ENCODE data around the gene KCNQ1. TPM values are rescaled to one million over a fixed set of nuclear protein-coding genes. Genes with fewer than 3 reads are reported as not detected.

KCNQ1 gene
- total RNA-seq, 1 donor from 2014 or later: 6.4 TPM

DNA sequence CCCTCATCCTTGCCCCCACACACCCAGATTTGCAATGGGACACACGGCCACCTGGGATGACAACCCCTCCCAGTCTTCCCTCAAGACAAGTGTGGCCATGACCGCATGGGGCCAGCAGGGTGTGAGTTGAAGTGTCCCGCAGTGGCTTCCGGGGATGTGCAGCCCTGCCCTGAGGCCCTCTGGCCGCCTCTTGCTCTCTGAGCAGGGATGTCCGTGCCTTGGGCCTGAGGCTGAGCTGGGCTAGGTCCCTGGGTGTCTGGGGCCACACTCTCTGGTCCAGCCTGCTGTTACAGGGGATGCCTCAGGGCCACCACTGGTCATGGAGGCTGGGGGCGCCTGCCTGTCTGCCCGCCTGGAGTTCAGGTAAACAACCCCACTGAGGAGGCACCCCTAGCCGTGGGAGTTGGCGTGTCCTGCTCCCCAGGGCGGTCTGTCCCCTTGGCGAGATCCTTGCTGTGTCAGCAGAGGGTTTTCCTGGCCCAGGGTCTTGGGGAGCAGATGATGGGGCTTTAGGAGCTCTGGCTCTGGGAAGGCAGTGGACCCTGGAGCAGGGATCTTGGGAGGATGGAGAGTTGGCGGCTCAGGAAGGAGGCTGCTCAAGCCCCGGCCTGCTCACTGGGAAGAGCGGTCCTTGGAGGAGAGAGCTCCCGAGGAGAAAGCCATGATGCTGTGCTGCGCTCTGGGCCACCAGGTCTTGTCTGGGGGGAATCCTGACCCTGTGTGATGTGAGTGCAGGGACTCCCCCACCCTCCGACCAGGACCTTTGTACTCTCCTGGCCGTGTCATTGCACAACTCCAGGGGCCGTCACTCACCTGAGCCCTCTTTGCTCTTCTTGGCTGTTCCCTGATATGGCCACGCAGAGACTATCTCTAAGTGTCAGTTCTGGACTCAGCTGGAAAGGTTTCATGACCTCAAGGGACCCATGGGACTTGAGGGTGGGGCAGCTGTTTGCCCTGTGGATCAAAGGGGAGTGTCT is 67.9 kb downstream of the KCNQ1 start:
- H3K27ac Mint-ChIP-seq: no peak overlapping the region
- intact Hi-C loops (cut with micrococcal nuclease): no loop called here
- H3K27me3 Mint-ChIP-seq: no peaks in the 10 kb centered on the region
- H3K4me1 Mint-ChIP-seq: peaks cover 2% of the 10 kb centered on the region
- no peak for DNase-seq
- H3K9me3 Mint-ChIP-seq: no peaks in the 10 kb centered on the region
- H3K36me3 Mint-ChIP-seq (ENCODE audit: low read depth): no peaks in the 10 kb centered on the region
- no peak overlapping the region for H3K4me3 Mint-ChIP-seq

DNA sequence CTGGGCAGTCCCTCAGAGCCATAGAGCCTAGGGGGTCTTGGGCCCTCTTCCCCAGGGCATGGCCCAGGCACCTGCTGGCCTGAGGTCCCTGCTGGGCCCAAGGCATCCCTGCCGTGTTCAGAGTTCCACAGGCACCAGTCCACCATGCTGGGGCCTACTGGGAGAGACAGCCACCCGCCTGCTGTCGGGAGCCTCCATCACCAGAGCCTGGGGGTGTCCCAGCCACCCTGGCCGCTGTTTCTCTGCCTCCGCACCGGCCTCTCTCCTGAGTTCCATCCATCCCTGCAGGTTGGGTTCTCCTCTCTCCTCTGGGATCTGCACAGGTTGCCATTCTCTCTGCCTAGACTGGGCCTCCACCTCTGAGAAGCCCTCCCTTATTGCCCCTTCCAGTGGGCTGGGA is 68.6 kb downstream of the KCNQ1 start:
- Mint-ChIP-seq H3K4me1 (peaks cover 2% of the 10 kb centered on the region), H3K36me3 (ENCODE audit: low read depth) (no peaks in the 10 kb centered on the region), H3K9me3 (no peaks in the 10 kb centered on the region), H3K27me3 (no peaks in the 10 kb centered on the region), H3K4me3 (no peak overlapping the region), H3K27ac (no peak overlapping the region)
- no peak for DNase-seq
- intact Hi-C loops (cut with micrococcal nuclease): no loop called here

DNA sequence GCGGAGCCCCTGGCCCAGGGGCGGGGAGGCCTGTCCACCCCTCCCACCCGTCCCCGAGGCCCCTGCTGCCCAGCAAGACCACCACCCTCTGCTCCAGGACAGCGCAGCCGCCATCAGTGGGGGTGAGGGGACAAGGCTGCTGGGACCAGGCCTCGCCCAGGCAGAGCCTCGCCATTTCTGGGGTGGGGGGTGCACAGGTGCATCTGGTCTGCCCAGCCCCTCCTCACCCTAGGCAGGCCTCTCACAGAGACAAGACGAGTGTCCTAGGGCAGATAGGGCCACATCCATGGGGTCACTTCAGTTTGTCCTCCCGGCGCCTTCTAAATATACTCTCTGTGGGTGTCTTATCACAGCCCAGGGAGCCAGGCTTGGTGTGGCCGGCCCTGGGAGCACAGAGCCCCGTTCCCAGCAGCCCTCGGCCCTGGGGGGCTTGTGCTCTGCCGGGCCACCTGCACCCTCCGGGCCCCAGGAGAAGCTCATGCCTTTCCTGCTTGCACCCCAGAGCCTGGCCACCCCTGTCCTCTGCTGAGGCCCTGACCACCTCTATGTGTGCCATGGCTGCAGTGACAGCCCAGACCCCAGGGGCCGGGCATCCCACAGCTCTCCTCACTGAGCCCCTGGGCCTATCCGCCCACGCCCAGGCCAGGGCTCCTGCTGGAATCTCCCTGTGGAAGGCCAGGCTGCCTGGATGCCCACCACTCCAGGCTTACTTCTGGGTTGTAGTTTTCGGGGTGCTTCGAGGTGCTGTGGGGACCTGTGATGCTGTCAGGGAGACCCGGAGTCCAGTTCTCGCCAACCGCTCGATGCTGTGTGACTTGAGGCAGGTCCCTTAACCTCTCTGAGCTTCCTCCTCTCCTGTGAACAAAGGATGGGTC is 70.8 kb downstream of the KCNQ1 start:
- DNase-seq: no peak
- no peaks in the 10 kb centered on the region for H3K4me1 Mint-ChIP-seq
- H3K9me3 Mint-ChIP-seq: no peaks in the 10 kb centered on the region
- intact Hi-C loops (cut with micrococcal nuclease): no loop called here
- no peak overlapping the region for H3K27ac Mint-ChIP-seq
- H3K4me3 Mint-ChIP-seq: no peak overlapping the region
- H3K36me3 Mint-ChIP-seq (ENCODE audit: low read depth): no peaks in the 10 kb centered on the region
- no peaks in the 10 kb centered on the region for H3K27me3 Mint-ChIP-seq

DNA sequence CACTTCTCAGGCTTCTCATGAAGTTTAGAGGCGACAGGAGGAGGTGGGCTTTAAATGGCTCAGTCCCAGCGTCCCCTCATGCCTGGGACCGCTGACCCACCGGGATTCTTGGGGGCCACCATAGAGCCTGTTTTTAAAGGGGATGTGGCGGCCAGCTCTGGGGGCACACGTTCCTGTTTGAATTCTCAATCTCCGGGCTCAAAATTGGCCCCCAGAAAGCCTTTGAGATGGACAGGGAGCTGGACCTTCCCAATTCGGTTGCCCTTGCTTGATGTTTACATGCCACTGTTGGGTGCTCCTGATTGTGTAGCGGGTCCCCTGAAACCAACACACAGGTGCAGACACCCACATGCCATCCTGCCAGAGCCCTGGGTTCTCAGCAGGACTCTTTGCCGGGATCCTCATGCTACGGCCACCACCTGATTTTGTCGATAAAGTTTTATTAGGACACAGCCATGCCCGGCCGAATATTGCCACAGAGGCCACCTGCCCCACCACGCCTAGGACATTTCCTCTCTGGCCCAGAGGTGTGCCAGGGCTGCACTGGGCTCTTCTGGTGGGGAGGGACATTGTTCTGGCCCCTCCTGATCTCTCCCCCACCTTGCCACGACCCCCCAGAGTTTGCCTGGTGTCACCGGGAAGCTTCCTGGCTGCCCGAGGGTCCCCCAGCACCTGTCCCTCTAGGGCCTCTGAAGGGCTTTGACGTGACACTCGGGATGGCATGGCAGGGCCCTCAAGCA is 71.6 kb downstream of the KCNQ1 start:
- H3K4me3 Mint-ChIP-seq: no peak overlapping the region
- no peak for DNase-seq
- H3K27me3 Mint-ChIP-seq: no peaks in the 10 kb centered on the region
- no peaks in the 10 kb centered on the region for H3K9me3 Mint-ChIP-seq
- intact Hi-C loops (cut with micrococcal nuclease): no loop called here
- no peak overlapping the region for H3K27ac Mint-ChIP-seq
- H3K4me1 Mint-ChIP-seq: no peaks in the 10 kb centered on the region
- no peaks in the 10 kb centered on the region for H3K36me3 Mint-ChIP-seq (ENCODE audit: low read depth)

DNA sequence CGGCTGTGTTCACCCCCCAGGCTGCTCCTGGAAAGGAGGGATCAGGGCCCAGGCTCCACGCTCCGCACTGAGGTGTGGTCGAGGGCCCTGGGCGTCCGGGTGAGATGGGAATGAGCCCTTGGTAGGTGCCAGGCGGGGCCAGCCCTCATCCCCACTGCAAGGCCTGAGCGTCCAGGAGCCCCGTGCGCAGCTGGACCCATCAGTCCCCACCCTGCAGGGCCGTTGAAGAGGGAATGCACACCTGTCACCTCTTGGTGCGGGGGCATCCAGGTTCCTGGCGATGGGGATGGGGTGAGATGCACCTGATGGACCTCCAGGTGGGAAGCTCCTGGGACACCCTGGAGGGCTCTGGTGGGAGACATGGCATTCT is 72.2 kb downstream of the KCNQ1 start:
- Mint-ChIP-seq H3K4me3 (no peak overlapping the region), H3K36me3 (ENCODE audit: low read depth) (no peaks in the 10 kb centered on the region), H3K27me3 (no peaks in the 10 kb centered on the region), H3K9me3 (no peaks in the 10 kb centered on the region), H3K4me1 (no peaks in the 10 kb centered on the region), H3K27ac (no peak overlapping the region)
- no peak for DNase-seq
- intact Hi-C loops (cut with micrococcal nuclease): no loop called here

DNA sequence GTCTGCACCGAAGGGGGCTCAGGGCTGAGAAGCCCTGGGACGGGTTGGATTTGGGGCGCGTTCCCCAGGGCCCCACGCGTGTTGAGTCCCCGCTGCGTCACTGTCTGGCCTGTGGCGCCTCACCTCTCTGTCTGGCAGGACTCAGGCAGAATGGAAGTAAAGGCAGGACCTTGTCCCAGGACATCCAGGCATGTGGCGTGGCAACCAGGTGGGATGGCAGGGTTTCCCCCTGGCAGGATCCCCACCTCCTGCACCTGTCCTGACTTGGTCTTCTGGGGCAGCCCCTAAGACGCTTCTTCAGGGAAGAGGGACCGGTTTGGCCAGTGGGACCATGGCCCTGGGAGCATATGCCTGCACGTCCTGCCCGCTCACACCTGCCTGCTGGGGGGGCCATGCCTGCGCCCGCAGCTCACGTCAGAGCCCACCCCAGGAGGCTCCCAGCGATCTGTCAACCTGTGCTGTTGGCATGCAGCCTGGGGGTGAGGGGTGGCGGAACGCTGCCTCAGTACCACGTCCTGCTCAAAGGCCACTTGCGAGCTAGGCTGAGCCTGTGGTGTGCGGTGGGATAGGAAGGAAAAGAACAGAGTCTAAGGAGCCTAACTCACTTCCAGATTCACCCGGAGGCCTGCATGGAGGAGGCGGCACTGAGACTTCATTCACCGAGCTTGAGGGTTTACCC is 72.7 kb downstream of the KCNQ1 start:
- no peak for DNase-seq
- intact Hi-C loops (cut with micrococcal nuclease): no loop called here
- Mint-ChIP-seq H3K4me1 (no peaks in the 10 kb centered on the region), H3K27me3 (no peaks in the 10 kb centered on the region), H3K4me3 (no peak overlapping the region), H3K9me3 (no peaks in the 10 kb centered on the region), H3K27ac (no peak overlapping the region), H3K36me3 (ENCODE audit: low read depth) (no peaks in the 10 kb centered on the region)

DNA sequence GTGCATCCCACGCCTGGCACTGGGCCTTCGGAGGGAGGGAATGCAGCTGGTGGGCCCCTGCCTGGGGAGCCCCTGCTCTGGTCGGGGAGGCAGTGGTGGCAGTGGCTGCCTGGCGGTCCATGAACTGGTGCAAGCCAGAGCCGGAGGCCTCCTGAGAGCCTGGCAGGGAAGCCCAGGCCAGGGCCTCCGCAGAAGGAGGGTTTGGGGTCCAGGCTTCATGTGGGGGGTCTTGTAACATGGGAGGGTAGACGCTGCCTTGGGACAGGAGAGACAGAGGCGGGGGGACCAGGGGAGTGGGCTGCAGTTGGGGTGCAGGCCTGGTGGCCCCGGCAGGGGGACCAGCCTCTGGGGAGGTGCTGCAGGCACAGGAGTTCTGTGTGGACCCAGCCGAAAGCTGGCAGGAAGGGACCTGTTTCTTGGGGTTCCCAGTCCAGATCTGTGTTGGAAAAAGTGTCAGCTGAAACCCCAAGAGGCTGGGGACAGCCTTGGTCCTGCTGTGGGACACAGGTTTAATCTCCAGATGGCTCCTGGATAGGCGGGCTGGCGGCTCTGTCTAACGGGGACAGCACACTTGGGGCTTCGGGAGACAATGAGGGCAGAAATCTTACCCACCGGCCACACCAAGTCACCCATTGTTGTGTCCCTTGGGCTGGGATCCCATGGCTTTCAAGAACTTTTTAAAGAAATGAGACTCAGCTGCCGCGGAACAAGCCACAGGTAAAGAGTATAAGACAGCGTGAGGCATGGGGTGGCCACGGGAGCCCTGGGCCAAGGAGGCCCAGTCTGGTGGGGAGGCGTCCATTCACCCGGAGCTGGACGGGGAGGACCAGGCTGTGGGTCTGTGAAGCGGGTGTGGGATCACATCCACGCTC is 73.5 kb downstream of the KCNQ1 start:
- intact Hi-C loops (cut with micrococcal nuclease): no loop called here
- Mint-ChIP-seq H3K36me3 (ENCODE audit: low read depth) (no peaks in the 10 kb centered on the region), H3K9me3 (no peaks in the 10 kb centered on the region), H3K4me3 (no peak overlapping the region), H3K27me3 (no peaks in the 10 kb centered on the region), H3K27ac (no peak overlapping the region), H3K4me1 (no peaks in the 10 kb centered on the region)
- DNase-seq: no peak

DNA sequence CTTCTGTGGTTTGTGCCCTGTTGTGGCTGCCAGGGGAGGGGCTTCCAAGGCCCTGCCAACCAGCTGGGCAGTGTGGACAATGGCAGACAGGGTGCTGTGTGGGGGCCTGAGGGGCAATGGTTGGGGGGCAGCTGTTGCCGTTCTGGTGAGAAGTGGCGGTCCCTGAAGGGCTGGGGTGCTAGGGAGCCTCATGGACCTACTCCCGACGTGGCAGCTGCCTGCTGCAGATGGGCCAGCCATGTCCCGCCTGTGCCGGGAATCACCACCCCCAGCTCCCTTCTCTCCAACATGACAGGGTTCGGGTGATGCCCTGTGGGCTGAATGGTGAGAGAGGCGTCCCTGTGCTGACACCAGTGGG is 74.2 kb downstream of the KCNQ1 start:
- H3K27me3 Mint-ChIP-seq: no peaks in the 10 kb centered on the region
- no peaks in the 10 kb centered on the region for H3K36me3 Mint-ChIP-seq (ENCODE audit: low read depth)
- intact Hi-C loops (cut with micrococcal nuclease): no loop called here
- no peak overlapping the region for H3K4me3 Mint-ChIP-seq
- no peaks in the 10 kb centered on the region for H3K4me1 Mint-ChIP-seq
- no peak for DNase-seq
- H3K27ac Mint-ChIP-seq: no peak overlapping the region
- H3K9me3 Mint-ChIP-seq: no peaks in the 10 kb centered on the region

DNA sequence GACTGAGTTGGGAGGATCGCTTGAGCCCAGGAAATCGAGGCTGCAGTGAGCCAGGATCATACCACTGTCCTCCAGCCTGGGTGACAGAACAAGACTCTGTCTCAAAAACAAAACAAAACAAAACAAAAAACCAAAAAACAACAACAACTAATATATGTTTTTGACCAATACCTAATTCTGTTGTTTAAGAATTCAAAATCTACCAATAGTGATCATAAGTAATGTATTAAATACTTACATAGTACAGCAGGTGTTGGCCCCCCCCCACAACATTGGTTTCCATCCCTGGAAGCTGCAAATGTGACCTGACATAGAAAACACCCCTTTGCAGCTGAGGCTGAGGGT is 74.7 kb downstream of the KCNQ1 start:
- no peaks in the 10 kb centered on the region for H3K27me3 Mint-ChIP-seq
- intact Hi-C loops (cut with micrococcal nuclease): no loop called here
- H3K9me3 Mint-ChIP-seq: no peaks in the 10 kb centered on the region

DNA sequence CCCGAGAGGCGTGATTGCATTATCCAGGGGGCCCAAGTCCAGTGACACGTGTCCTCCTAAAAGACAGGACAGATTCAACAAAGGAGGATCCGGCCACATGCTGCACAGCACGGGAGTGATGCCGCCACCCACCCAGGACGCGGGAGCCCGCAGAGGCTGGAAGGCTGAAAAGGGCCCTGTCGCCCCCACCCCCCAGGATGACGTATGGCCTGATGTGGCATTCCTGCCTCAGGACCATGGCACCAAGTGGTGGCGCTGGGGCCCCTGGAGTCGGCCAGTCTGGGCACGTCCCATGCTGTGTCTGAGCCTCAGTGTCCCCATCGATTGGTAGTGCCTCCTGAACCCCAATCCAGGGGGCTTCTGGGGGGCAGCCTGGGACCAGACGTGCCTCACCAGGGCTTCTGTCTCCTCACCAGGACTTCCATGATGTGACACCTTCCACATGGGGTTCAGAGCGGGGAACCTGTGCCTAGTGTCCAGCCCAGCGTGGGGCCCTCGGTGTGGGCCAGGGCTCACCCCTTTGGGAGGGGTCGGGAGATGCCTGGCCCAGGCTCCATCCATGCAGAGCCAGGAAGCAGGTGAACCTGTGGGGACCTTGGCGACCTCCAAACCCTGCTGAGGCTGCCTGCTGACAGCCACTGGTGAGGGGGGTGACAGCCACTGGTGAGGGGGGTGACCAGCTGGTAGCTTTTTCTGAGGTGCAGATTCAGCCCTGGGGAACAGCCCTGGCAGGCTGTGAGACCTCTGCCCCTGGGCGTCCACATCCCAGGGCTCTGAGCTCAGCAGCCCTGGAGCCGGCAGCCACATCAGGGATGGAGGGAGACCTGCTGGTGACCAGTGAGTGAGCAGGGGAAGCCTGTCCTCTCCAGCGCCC is 75.3 kb downstream of the KCNQ1 start:
- no peak for DNase-seq
- Mint-ChIP-seq H3K9me3 (no peaks in the 10 kb centered on the region), H3K27ac (no peak overlapping the region), H3K4me3 (no peak overlapping the region), H3K27me3 (no peaks in the 10 kb centered on the region), H3K4me1 (no peaks in the 10 kb centered on the region), H3K36me3 (ENCODE audit: low read depth) (no peaks in the 10 kb centered on the region)
- intact Hi-C loops (cut with micrococcal nuclease): no loop called here

More for the DNA sequence above, 74.7 kb downstream of the KCNQ1 start:
- no peaks in the 10 kb centered on the region for H3K4me1 Mint-ChIP-seq
- H3K27ac Mint-ChIP-seq: no peak overlapping the region
- no peak for DNase-seq
- H3K4me3 Mint-ChIP-seq: no peak overlapping the region
- H3K36me3 Mint-ChIP-seq (ENCODE audit: low read depth): no peaks in the 10 kb centered on the region

DNA sequence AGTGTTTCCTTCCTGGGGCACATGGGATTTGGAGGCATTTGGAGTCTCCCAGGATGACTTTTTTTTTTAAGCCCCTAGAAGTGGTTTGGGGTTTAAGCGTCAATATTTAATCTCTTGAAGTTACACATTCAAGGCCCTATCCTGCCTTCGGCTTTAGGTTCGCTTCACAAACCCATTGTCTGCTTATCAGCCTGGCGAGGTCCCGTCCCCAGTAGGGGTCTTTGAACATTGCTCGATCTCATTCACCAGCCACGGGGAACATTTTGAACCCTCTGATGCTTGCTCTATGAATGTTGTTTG is 75.9 kb downstream of the KCNQ1 start:
- Mint-ChIP-seq H3K36me3 (ENCODE audit: low read depth) (no peaks in the 10 kb centered on the region), H3K27me3 (no peaks in the 10 kb centered on the region), H3K27ac (no peak overlapping the region), H3K9me3 (no peaks in the 10 kb centered on the region), H3K4me3 (no peak overlapping the region), H3K4me1 (no peaks in the 10 kb centered on the region)
- intact Hi-C loops (cut with micrococcal nuclease): no loop called here
- no peak for DNase-seq

DNA sequence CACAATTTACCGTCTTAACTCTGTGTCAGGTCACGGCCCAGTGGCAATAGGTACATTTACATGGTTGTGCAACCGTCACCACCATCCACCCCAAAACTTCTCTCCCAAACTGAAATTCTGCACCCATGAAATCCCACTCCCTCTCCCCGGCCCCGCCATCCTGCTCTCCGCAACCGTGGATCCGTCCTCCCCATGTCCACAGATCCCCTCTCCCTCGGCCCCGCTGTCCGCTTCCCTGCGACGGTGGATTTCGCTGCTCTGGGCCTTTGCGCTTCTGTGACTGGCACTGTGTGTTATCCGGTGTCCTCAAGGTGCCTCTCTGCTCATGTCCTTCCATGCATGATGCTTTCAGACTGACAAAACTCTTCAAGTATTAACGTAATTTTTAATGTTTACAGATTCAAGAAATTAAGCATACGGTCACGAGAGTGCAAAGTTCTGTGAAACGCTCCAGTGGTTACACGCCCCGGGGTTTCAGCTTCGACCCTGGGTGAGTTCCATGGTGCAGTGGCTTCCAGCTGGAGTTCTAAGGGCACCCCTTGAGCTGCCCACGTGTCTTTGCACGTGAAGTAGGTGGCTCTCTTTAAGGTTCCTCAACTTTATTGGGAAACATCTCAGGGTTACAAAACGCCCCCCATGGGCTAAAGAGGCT is 76.4 kb downstream of the KCNQ1 start:
- Mint-ChIP-seq H3K27ac (no peak overlapping the region), H3K9me3 (no peaks in the 10 kb centered on the region), H3K4me1 (peaks cover 2% of the 10 kb centered on the region), H3K4me3 (no peak overlapping the region), H3K36me3 (ENCODE audit: low read depth) (no peaks in the 10 kb centered on the region), H3K27me3 (no peaks in the 10 kb centered on the region)
- DNase-seq: no peak
- intact Hi-C loops (cut with micrococcal nuclease): no loop called here
